T-helper 22 cell (primary cell): Measurements from ENCODE around the gene POLR1A.
A peak's percentile ranks its signal among the peaks of the same experiment; 100 is the strongest.

ENCODE experiments used
- DNase-seq: peaks from one replicate; pipeline ENCODE4 v3.0.0-alpha.2; 2020; ENCODE audit warnings: low read depth

The POLR1A gene

DNA sequence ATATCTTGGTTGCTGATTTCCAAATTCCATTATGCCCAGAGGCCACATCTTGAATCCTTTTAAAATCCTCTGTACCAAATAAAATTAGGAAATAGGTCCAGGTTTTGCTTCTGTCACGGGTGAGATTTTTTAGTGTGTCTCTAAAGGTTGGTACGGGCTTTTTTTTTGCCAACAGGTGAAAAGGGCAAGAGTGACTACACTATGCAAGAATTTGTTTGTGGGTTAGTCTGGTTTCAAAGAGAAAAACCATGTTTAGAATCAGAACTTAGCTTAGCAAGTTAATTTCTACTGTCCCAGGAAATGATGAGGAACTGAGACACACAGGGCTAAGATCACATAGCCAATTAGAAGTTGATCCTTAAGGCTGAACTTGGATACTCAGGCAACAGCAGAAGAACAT lies 41.7 kb downstream of the POLR1A start:
- no peak for DNase-seq

GRCh38 chr2:86062043-86062442 lies 43.6 kb downstream of the POLR1A start:
- DNase-seq: no peak

GRCh38 chr2:86056590-86057331 lies 48.9 kb downstream of the POLR1A start:
- DNase-seq: no peak

GRCh38 chr2:86055314-86055713 lies 50.4 kb downstream of the POLR1A start:
- no peak for DNase-seq

DNA sequence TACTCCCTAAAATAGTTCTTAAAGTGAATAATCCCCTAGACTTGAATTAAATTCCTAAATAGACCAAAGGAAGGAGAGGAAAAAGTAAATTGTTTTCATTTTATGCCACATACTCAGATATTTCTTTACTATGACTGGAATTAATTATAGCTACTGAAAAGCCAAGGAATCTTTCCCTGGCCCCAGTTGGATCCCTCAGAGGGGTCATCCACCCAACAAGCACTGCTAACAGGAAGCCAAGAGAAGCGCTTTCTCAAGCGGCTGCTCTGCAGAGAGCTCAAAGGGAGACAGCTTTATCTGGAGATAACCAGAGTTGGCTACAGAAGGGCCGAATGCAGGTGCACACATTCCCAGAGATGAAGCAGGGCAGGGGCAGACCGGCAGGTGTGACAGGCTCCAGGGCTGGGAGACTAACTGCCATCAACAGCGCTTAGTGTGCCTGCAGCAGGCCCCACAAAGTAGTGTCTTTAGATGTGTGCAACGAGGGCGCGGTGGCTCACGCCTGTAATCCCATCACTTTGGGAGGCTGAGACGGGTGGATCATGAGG lies 51.1 kb downstream of the POLR1A start:
- DNase-seq: no peak

DNA sequence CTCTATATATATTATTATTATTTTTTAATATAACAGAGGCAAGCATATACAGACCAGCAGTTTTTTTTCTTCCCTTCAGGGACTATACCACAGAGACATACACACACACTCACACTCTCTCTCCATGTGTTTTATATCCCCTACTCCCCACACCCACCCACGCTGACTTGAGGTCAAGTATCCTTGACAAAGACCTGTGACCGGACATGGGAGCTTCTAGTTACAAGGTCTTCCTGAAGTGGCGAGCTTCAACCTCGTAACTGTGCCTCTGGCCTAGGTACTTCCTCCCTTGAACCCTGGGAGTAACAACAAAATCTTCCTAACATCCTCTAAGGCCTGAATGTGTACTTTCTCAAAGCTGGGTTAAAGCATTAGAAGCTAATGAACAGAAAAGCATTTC lies 52.5 kb downstream of the POLR1A start:
- DNase-seq: no peak

DNA sequence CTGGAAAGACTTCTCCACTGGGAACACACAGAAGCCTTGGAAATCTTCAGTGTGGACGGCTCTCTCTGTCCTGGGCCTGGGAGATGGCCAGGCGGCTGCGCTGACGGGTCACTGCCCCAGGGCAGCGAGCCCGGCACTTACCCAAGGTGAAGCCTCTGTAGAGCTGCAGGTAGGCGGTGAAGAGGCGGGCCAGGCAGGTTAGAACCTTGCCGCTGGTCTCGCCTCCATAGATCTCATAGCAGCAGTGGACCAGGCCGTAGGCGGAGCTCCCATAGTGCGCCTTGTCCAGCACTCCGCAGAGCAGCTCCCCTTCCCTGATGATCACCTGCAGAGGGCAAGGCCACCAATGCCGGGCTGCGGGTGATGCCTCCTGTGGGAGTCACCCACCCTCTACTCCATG lies 53.0 kb downstream of the POLR1A start:
- no peak for DNase-seq

- DNase-seq: no peak
Observed at GRCh38 chr2:86052265-86052664, 53.4 kb downstream of the POLR1A start.

GRCh38 chr2:86050301-86050700 lies 55.4 kb downstream of the POLR1A start:
- DNase-seq: no peak

GRCh38 chr2:86049529-86049928 lies 56.2 kb downstream of the POLR1A start:
- no peak for DNase-seq

- DNase-seq: no peak
Observed at GRCh38 chr2:86048888-86049287, 56.8 kb downstream of the POLR1A start.

- no peak for DNase-seq
Observed at GRCh38 chr2:86048383-86048701, 57.3 kb downstream of the POLR1A start.

- DNase-seq: no peak
Observed at GRCh38 chr2:86047575-86048382, 57.9 kb downstream of the POLR1A start.

GRCh38 chr2:86045541-86045940 lies 60.1 kb downstream of the POLR1A start:
- no peak for DNase-seq

DNA sequence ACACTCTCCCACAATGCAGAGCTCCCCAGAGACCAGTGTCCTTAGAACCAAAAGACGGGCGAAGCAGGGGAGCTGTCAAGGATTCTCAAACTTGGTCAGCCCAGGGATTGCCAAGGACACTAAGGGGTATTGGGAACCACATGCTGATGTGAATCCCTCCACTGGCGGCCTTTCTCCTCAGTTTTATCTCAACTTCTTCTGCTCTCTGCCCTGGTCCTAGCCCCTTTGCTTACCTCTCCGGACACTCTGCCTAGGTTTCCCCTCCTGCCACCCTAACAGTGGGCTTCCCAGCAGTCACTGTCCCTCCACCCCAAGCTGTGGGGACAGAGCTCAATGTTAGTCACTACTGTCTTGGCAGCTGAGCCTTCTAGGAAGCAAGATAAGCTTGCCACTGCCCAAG lies 61.1 kb downstream of the POLR1A start:
- DNase-seq: no peak

- no peak for DNase-seq
Observed at GRCh38 chr2:86044045-86044444, 61.6 kb downstream of the POLR1A start.

- DNase-seq: no peak
Observed at GRCh38 chr2:86042256-86043168, 63.2 kb downstream of the POLR1A start.

DNA sequence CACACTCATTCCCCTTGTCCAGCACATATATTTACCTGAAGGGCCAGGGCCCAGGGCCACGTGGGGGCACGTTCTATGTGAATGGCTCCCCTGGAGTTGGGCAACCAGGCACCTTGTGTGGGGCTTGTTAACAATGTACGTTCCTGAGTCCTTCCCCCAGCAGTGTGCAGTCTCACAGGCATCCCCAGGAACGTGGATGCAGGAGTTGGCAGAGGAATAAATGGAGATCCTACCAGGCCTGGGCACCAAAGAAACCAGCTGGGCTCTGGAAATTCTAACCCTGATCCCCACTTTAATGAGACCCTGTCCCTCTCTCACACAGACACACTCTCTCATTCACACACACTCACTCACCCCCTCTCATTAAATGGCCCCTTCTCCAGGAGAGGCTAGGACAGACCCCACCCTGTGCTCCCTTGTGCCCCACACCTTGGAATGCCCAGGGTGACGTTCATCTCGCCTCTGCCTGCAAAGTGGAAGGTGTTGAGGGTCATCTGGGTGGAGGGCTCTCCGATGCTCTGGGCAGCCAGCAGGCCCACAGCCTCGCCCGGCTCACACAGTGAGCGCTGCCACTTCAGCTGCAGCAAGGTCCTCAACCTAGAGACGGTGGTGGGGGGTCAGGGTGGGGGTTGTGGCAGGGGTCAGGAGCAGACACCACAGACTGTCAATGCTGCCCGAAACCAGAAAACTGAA lies 65.6 kb downstream of the POLR1A start:
- no peak for DNase-seq

DNA sequence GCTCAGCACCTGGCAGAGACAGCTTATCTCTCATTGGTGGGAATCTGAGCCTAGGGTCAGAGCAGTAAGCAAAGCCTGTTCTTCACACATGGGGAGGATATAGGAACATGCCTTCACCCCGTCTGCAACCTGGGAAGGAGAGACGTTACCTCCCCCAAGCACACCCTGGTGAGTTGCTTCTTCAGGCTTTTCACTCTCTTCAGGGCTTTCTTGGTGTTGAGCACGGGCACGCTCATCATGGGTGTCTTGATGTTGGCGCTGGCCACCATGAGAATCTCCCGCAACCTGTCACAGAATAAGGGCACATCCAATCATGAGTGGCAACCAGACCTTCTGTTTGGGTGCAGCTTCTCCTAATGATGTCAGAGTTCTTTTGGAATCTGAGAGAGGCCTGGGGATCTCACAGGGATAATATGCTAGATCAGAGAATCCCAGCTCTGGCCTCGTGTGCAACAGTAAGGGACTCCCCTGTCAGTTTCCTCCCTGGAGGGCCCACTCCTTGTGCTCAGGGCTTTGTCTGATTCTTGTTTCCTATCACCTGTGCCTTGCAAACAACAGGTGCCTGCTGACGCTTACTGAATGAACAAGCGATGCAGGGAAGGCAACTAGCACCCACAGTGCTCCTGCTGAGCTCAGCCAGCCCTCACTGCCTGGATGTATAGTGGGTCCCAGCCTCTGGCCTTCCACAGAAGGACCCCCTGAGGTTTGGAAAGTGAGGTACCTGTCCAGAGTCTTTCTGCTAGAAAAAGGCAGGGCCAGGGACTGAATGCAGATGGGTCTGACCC lies 66.3 kb downstream of the POLR1A start:
- no peak for DNase-seq

- DNase-seq: peak; percentile 85
Observed at GRCh38 chr2:86038291-86039081, 67.2 kb downstream of the POLR1A start.
